ENCODE data around the gene RNF8.
"Not testable (repeated sequence)": the region's sequence is repeated elsewhere in the genome, so short reads cannot be mapped to it uniquely, and the experiment has no call there.

RNF8 gene

GRCh38 chr6:37321516-37322415 lies 32.0 kb upstream of the RNF8 start:
- FAIRE-seq, result no peak

GRCh38 chr6:37323580-37323979 lies 30.2 kb upstream of the RNF8 start:
- FAIRE-seq, result no peak

GRCh38 chr6:37324131-37325033 lies 29.4 kb upstream of the RNF8 start:
- no peak for FAIRE-seq

GRCh38 chr6:37330345-37330744 lies 23.4 kb upstream of the RNF8 start:
- not testable (repeated sequence) for FAIRE-seq

- FAIRE-seq, result no peak
Measured at GRCh38 chr6:37331047-37331446, 22.7 kb upstream of the RNF8 start.

GRCh38 chr6:37332894-37333293 lies 20.9 kb upstream of the RNF8 start:
- FAIRE-seq, result no peak

- no peak for FAIRE-seq
Measured at GRCh38 chr6:37334047-37334446, 19.7 kb upstream of the RNF8 start.

GRCh38 chr6:37338317-37338716 lies 15.5 kb upstream of the RNF8 start:
- not testable (repeated sequence) for FAIRE-seq

GRCh38 chr6:37338745-37339255 lies 15.0 kb upstream of the RNF8 start:
- no peak for FAIRE-seq

- no peak for FAIRE-seq
Measured at GRCh38 chr6:37339741-37340638, 13.8 kb upstream of the RNF8 start.

GRCh38 chr6:37340639-37340943 lies 13.2 kb upstream of the RNF8 start:
- no peak for FAIRE-seq

GRCh38 chr6:37343248-37343647 lies 10.5 kb upstream of the RNF8 start:
- no peak for FAIRE-seq

- no peak for FAIRE-seq
Measured at GRCh38 chr6:37344308-37344707, 9.5 kb upstream of the RNF8 start.

- FAIRE-seq, result not testable (repeated sequence)
Measured at GRCh38 chr6:37345804-37346203, 8.0 kb upstream of the RNF8 start.

- no peak for FAIRE-seq
Measured at GRCh38 chr6:37347177-37347576, 6.6 kb upstream of the RNF8 start.

GRCh38 chr6:37347670-37348111 lies 6.1 kb upstream of the RNF8 start:
- FAIRE-seq, result no peak

GRCh38 chr6:37351027-37351426 lies 2.8 kb upstream of the RNF8 start:
- FAIRE-seq, result no peak

GRCh38 chr6:37352384-37352783 lies 1.4 kb upstream of the RNF8 start:
- FAIRE-seq, result no peak

GRCh38 chr6:37354526-37355384 lies 972 bp downstream of the RNF8 start:
- FAIRE-seq, result no peak

- no peak for FAIRE-seq
Measured at GRCh38 chr6:37357288-37357687, 3.5 kb downstream of the RNF8 start.

GRCh38 chr6:37357860-37358259 lies 4.1 kb downstream of the RNF8 start:
- no peak for FAIRE-seq

GRCh38 chr6:37359039-37359438 lies 5.3 kb downstream of the RNF8 start:
- FAIRE-seq, result no peak

Data from A204.1 (cell line).